ENCODE measurements around the gene RHEBL1. TPM values are rescaled to one million over a fixed set of nuclear protein-coding genes. Genes with fewer than 3 reads are reported as not detected.

Gene RHEBL1
- total RNA-seq, 1 experiment from 2014 or later, result 9.0 TPM

- no peak for TF ChIP-seq ARID4B (CRISPR knock-in tag; IDR thresholded peaks at IDR 0.05; ENCODE audit: borderline replicate concordance)
- TF ChIP-seq SOX15 (CRISPR knock-in tag; IDR thresholded peaks at IDR 0.05), result no peak
- no peak for TF ChIP-seq ZNF671 (CRISPR knock-in tag; IDR thresholded peaks at IDR 0.05)
- TF ChIP-seq AFF4 (CRISPR knock-in tag; IDR thresholded peaks at IDR 0.05; ENCODE audit: borderline replicate concordance), result no peak
Measured at GRCh38 chr12:49024543-49024942, 45.2 kb downstream of the RHEBL1 start (continued).

- POLR2A ChIA-PET, result no interaction called here
- no peaks in the 10 kb centered on the region for H3K9me3 Mint-ChIP-seq
- ATAC-seq (no peak), DNase-seq (ENCODE audit: low spot score) (no peak)
- no peak overlapping the region for H3K4me3 Mint-ChIP-seq
- TF ChIP-seq USF2 (CRISPR knock-in tag; IDR thresholded peaks at IDR 0.05) (no peak), CBFB (CRISPR knock-in tag; IDR thresholded peaks at IDR 0.05; ENCODE audit: low read depth) (no peak), PREB (CRISPR knock-in tag; IDR thresholded peaks at IDR 0.05; ENCODE audit: borderline replicate concordance) (no peak), MAX (CRISPR knock-in tag; IDR thresholded peaks at IDR 0.05) (no peak), PRRX2 (CRISPR knock-in tag; IDR thresholded peaks at IDR 0.05) (no peak), USF1 (CRISPR knock-in tag; IDR thresholded peaks at IDR 0.05) (no peak), TEAD1 (CRISPR knock-in tag; IDR thresholded peaks at IDR 0.05) (no peak)
- H3K27me3 Mint-ChIP-seq (ENCODE audit: low read depth), result no peaks in the 10 kb centered on the region
- CTCF ChIA-PET, result interaction anchor here (1.0 to 1.4 kb wide), 3 partner anchors 20 to 65 kb away, joined by 3 to 5 read pairs (median 4); partner anchors contain the start of gene DDN
- peaks cover 52% of the 10 kb centered on the region for H3K36me3 Mint-ChIP-seq
- H3K4me1 Mint-ChIP-seq, result peaks cover 9% of the 10 kb centered on the region
- H3K27ac Mint-ChIP-seq, result no peak overlapping the region
Measured at GRCh38 chr12:49023812-49024211, 46.0 kb downstream of the RHEBL1 start.
